ENCODE measurements around the gene CD247. TPM values are rescaled to one million over a fixed set of nuclear protein-coding genes. Genes with fewer than 3 reads are reported as not detected.

CD247 gene
- total and polyA plus RNA-seq, 2 of the 4 experiments (the other 2 are of a cell fraction): not detected

DNA sequence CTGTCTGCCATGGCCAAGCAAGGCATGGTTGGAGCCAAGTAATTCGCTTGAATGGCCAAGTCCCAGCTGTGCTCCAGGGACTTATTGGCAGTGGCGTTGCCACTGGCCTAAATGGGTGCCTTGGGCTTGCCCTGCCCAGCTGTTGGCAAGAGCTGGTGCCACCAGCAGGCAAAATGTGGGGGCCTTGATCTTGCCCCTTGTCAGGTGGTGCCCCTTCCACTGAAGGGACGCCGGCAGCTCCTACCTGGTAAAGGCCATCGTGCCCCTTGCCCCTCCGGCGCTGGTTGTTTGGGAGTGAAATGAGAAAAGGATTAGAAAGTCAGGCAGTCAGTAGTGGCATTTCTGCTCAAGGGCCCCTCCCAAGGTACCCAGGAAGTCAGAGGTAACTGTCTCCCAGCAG is 85.5 kb downstream of the CD247 start:
- H2BK5ac ChIP-seq (ENCODE audit: low read depth, low read length, poor library complexity, severe bottlenecking): no peak overlapping the region
- ChIA-PET POLR2A (ENCODE audit: unreplicated experiment) (no interaction called here), CTCF (no interaction called here)
- H4K91ac ChIP-seq (ENCODE audit: insufficient read depth, low read depth, low read length): no peak overlapping the region
- no peak overlapping the region for H3K4ac ChIP-seq (ENCODE audit: low read depth, low read length)
- H4K5ac ChIP-seq (ENCODE audit: low read depth, low read length): no peak overlapping the region
- H3K18ac ChIP-seq (ENCODE audit: low read depth, low read length): no peak overlapping the region
- dilution Hi-C loops (cut with HindIII; ENCODE audit: low sequenced_read_pairs, unreplicated experiment): loop anchor here (25.0 kb wide), 1 partner anchor 170 kb away; no protein-coding TSS in a partner anchor
- H2BK120ac ChIP-seq (ENCODE audit: low read depth, low read length): no peak overlapping the region
- no peak for TF ChIP-seq RAD21 (IDR thresholded peaks at IDR 0.05; ENCODE audit: low read length)
- TF ChIP-seq, protein P1, sequence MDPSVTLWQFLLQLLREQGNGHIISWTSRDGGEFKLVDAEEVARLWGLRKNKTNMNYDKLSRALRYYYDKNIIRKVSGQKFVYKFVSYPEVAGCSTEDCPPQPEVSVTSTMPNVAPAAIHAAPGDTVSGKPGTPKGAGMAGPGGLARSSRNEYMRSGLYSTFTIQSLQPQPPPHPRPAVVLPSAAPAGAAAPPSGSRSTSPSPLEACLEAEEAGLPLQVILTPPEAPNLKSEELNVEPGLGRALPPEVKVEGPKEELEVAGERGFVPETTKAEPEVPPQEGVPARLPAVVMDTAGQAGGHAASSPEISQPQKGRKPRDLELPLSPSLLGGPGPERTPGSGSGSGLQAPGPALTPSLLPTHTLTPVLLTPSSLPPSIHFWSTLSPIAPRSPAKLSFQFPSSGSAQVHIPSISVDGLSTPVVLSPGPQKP (IDR thresholded peaks at IDR 0.05; ENCODE audit: borderline replicate concordance, low read depth, low read length): no peak
- WGBS, 2 experiments (ENCODE audit: extremely low coverage in 2 of 2, insufficient read length in 1 of 2): 69% methylated on average over 4 of the region's 7 CpGs; no CpG with 5 or more reads in 1 of the 2 experiments
- no peak overlapping the region for H3K9ac ChIP-seq (ENCODE audit: low read depth, low read length)
- H3K9me3 ChIP-seq (ENCODE audit: control insufficient read depth, insufficient read depth, low read length): no peaks in the 10 kb centered on the region
- intact Hi-C loops (cut with micrococcal nuclease): no loop called here
- H3K27ac ChIP-seq (ENCODE audit: insufficient read depth, low read length): no peak overlapping the region
- peaks cover 1% of the 10 kb centered on the region; the same call in 1 of the 2 replicates for H3K27me3 ChIP-seq (ENCODE audit: control insufficient read depth, insufficient read depth, low read length)
- H3K23ac ChIP-seq (ENCODE audit: low read depth, low read length): no peak overlapping the region
- H2AFZ ChIP-seq (replicated peaks; ENCODE audit: low read length, poor library complexity): no peak overlapping the region
- no peak overlapping the region for H2AK5ac ChIP-seq (ENCODE audit: low read depth, low read length)
- ATAC-seq (ENCODE audit: low read depth) (no peak), DNase-seq (no peak)
- no peaks in the 10 kb centered on the region for H4K20me1 ChIP-seq (ENCODE audit: insufficient read depth, low read length)
- H3K79me1 ChIP-seq (ENCODE audit: low read depth in 1 of 2, low read length in 2 of 2): no peaks in the 10 kb centered on the region
- H3K4me1 ChIP-seq (ENCODE audit: control insufficient read depth, insufficient read depth, low read length): no peaks in the 10 kb centered on the region
- no peak overlapping the region for H3K56ac ChIP-seq (ENCODE audit: extremely low read depth, insufficient read depth, low read length)
- no peak overlapping the region for H2BK20ac ChIP-seq (ENCODE audit: low read depth, low read length)
- in situ Hi-C loops (cut with MboI; ENCODE audit: low sequenced_read_pairs): no loop called here
- H2AK9ac ChIP-seq (replicated peaks; ENCODE audit: low read depth, low read length, poor library complexity): no peak overlapping the region
- H3K4me2 ChIP-seq (ENCODE audit: low read depth, low read length): no peak overlapping the region
- no peak overlapping the region for H3K14ac ChIP-seq (replicated peaks; ENCODE audit: low read depth, low read length)
- no peak overlapping the region for H3K4me3 ChIP-seq (ENCODE audit: insufficient read depth, low read depth, low read length)
- H3K36me3 ChIP-seq (ENCODE audit: control insufficient read depth, insufficient read depth, low read length): no peaks in the 10 kb centered on the region
- no TSS peak for BruUV-seq (replicated peaks)
- H2BK15ac ChIP-seq (ENCODE audit: low read depth, low read length): no peak overlapping the region
- no peaks in the 10 kb centered on the region for H3K9me1 ChIP-seq (ENCODE audit: insufficient read depth, low read length)
- H4K8ac ChIP-seq (ENCODE audit: low read depth in 2 of 2, low read length in 2 of 2): no peak overlapping the region
